PC-3 (cell line): Measurements from ENCODE around the gene ADORA2B. TPM values are rescaled to one million over a fixed set of nuclear protein-coding genes. Genes with fewer than 3 reads are reported as not detected.

Experiments used
- ATAC-seq: fragments of 200-7000 bp; cut with Tn5 transposase; 2 replicates; pipeline ENCODE4 v1.9.1; 2020; ENCODE audit warnings: mild to moderate bottlenecking, moderate library complexity
- BruUV-seq: library from RNA; stranded (reverse); fragments of 400-500 nt; replicated peaks from 2 replicates; lab custom pipeline; 2021; lab: Mats Ljungman, UMichigan
- CTCF ChIA-PET: fragments of 300-600 bp; sonication (Branson Sonifier 250); formaldehyde crosslinking; loops from one replicate; lab custom pipeline; 2022; ENCODE audit warnings: antibody characterized with exemption; lab: Charles Lee
- POLR2A ChIA-PET: fragments of 300-600 bp; sonication (Branson Sonifier 250); formaldehyde crosslinking; loops from one replicate; lab custom pipeline; 2022; ENCODE audit warnings: antibody characterized with exemption; ENCODE audit not compliant: unreplicated experiment; lab: Charles Lee
- DNase-seq: peaks from one replicate; pipeline ENCODE4 v3.0.0-alpha.2; 2015
- H2AFZ ChIP-seq: fragments of 300-600 bp; sonication (generic); 2 replicates; pipeline ENCODE4 v1.6.0; 2016; ENCODE audit warnings: antibody characterized with exemption, low read length
- H3F3A ChIP-seq: fragments of 300-600 bp; sonication (generic); one replicate; pipeline ENCODE4 v1.6.0; 2017; ENCODE audit warnings: antibody characterized with exemption, low read length, control low read depth, mild to moderate bottlenecking; ENCODE audit not compliant: unreplicated experiment
- H3K27ac ChIP-seq: fragments of 300-600 bp; sonication (generic); 2 replicates; pipeline ENCODE4 v1.5.1; 2016; ENCODE audit warnings: mild to moderate bottlenecking, low read length
- H3K27me3 ChIP-seq: fragments of 300-600 bp; sonication (generic); 2 replicates; pipeline ENCODE4 v1.6.1; 2016; ENCODE audit warnings: low read length, mixed read lengths
- H3K36me3 ChIP-seq: fragments of 300-600 bp; sonication (generic); 2 replicates; pipeline ENCODE4 v1.6.1; 2016; ENCODE audit warnings: low read depth, mixed run types, low read length, mixed read lengths
- H3K4me1 ChIP-seq: fragments of 300-600 bp; sonication (generic); 2 replicates; pipeline ENCODE4 v1.5.1; 2016; ENCODE audit warnings: low read length; ENCODE audit not compliant: insufficient read depth
- H3K4me2 ChIP-seq: fragments of 300-600 bp; sonication (generic); 2 replicates; pipeline ENCODE4 v1.6.0; 2016; ENCODE audit warnings: low read length
- H3K4me3 ChIP-seq: fragments of 300-600 bp; sonication (generic); 2 replicates; pipeline ENCODE4 v1.5.1; 2016; ENCODE audit warnings: mild to moderate bottlenecking, low read length, mixed read lengths
- H3K79me2 ChIP-seq: fragments of 300-600 bp; sonication (generic); 2 replicates; pipeline ENCODE4 v1.6.1; 2017; ENCODE audit warnings: low read length, mixed read lengths
- H3K9ac ChIP-seq: fragments of 300-600 bp; sonication (generic); 2 replicates; pipeline ENCODE4 v1.6.0; 2016; ENCODE audit warnings: mild to moderate bottlenecking, low read length
- H3K9me2 ChIP-seq: fragments of 300-600 bp; sonication (generic); replicated peaks from 2 replicates; pipeline ENCODE4 v1.6.1; 2016; ENCODE audit warnings: mixed run types, low read length, mixed read lengths
- H3K9me3 ChIP-seq: fragments of 300-600 bp; sonication (generic); 2 replicates; pipeline ENCODE4 v1.6.1; 2016; ENCODE audit warnings: low read length, mixed read lengths
- H4K20me1 ChIP-seq: fragments of 300-600 bp; sonication (generic); 2 replicates; pipeline ENCODE4 v1.6.1; 2016; ENCODE audit warnings: low read length, mixed read lengths
- CTCF ChIP-seq: fragments of 300-600 bp; sonication (generic); conservative IDR thresholded peaks from 2 replicates; pipeline ENCODE4 v1.5.1; 2017; ENCODE audit warnings: antibody characterized with exemption, low read depth, mild to moderate bottlenecking, low read length
- EZH2 ChIP-seq: fragments of 300-600 bp; sonication (generic); IDR thresholded peaks from one replicate; pipeline ENCODE4 v1.6.1; 2017; ENCODE audit warnings: antibody characterized with exemption, mild to moderate bottlenecking, low read length; ENCODE audit not compliant: unreplicated experiment
- EZH2phosphoT487 ChIP-seq: fragments of 300-600 bp; sonication (generic); IDR thresholded peaks from 2 replicates; pipeline ENCODE4 v1.6.1; 2018; ENCODE audit warnings: mild to moderate bottlenecking, antibody characterized with exemption, low read length, borderline replicate concordance
- intact Hi-C: fragments of 100-400 bp; cut with micrococcal nuclease; formaldehyde crosslinking; loops from 2 replicates; pipeline ENCODE4 v1.9.0; 2023
- total RNA-seq: library from RNA; depleted of rRNA; stranded (reverse); fragments of >200 nt; gene quantifications from 2 replicates; pipeline ENCODE4 v1.2.3, GENCODE V29; 2014

ADORA2B gene
- total RNA-seq, 1 experiment from 2014 or later = 118 TPM

GRCh38 chr17:15970500-15970899 lies 25.6 kb downstream of the ADORA2B start:
- no TSS peak for BruUV-seq
- peaks cover 39% of the 10 kb centered on the region for H3K36me3 ChIP-seq
- H3K4me2 ChIP-seq = no peak overlapping the region
- no peak overlapping the region for H3K9ac ChIP-seq
- H3K9me2 ChIP-seq = no peaks in the 10 kb centered on the region
- no peak for ATAC-seq
- H3K27ac ChIP-seq = no peak overlapping the region
- H2AFZ ChIP-seq = no peak overlapping the region
- intact Hi-C loops = no loop called here
- H4K20me1 ChIP-seq = no peaks in the 10 kb centered on the region
- ChIA-PET POLR2A (no interaction called here), CTCF (no interaction called here)
- DNase-seq = no peak
- peaks cover 98% of the 10 kb centered on the region for H3K79me2 ChIP-seq
- TF ChIP-seq EZH2phosphoT487 = no peak
- peaks cover 44% of the 10 kb centered on the region for H3K4me1 ChIP-seq
- H3K27me3 ChIP-seq = no peaks in the 10 kb centered on the region
- H3F3A ChIP-seq = peaks cover 5% of the 10 kb centered on the region
- no peaks in the 10 kb centered on the region for H3K9me3 ChIP-seq
- H3K4me3 ChIP-seq = no peak overlapping the region

GRCh38 chr17:15971098-15971678 lies 26.3 kb downstream of the ADORA2B start:
- Histone ChIP-seq H3K27me3 (no peaks in the 10 kb centered on the region), H3F3A (no peaks in the 10 kb centered on the region), H3K9me2 (no peaks in the 10 kb centered on the region), H3K27ac (no peak overlapping the region), H3K36me3 (peaks cover 39% of the 10 kb centered on the region), H3K4me3 (no peak overlapping the region), H3K4me2 (no peak overlapping the region), H2AFZ (no peak overlapping the region), H3K79me2 (peaks cover 92% of the 10 kb centered on the region), H3K4me1 (peaks cover 37% of the 10 kb centered on the region), H4K20me1 (no peaks in the 10 kb centered on the region), H3K9me3 (no peaks in the 10 kb centered on the region), H3K9ac (no peak overlapping the region)
- TF ChIP-seq CTCF (no peak), EZH2 (no peak), EZH2phosphoT487 (no peak)
- ATAC-seq = no peak
- DNase-seq = peak; percentile 4
- BruUV-seq = no TSS peak
- intact Hi-C loops = no loop called here
- ChIA-PET CTCF (no interaction called here), POLR2A (no interaction called here)

- H2AFZ ChIP-seq = no peak overlapping the region
- H3K9me3 ChIP-seq = no peaks in the 10 kb centered on the region
- H3K4me2 ChIP-seq = no peak overlapping the region
- intact Hi-C loops = no loop called here
- no peaks in the 10 kb centered on the region for H4K20me1 ChIP-seq
- no peak overlapping the region for H3K9ac ChIP-seq
- POLR2A ChIA-PET = no interaction called here
- H3K4me3 ChIP-seq = no peak overlapping the region
- no peaks in the 10 kb centered on the region for H3F3A ChIP-seq
- no TSS peak for BruUV-seq
- no peaks in the 10 kb centered on the region for H3K27me3 ChIP-seq
- H3K79me2 ChIP-seq = peaks cover 92% of the 10 kb centered on the region
- TF ChIP-seq CTCF = no peak
- TF ChIP-seq EZH2phosphoT487 = no peak
- TF ChIP-seq EZH2 = no peak
- H3K36me3 ChIP-seq = peaks cover 45% of the 10 kb centered on the region
- CTCF ChIA-PET = no interaction called here
- no peak for ATAC-seq
- H3K4me1 ChIP-seq = peaks cover 30% of the 10 kb centered on the region
- no peaks in the 10 kb centered on the region for H3K9me2 ChIP-seq
- peak; percentile 46 for DNase-seq
- no peak overlapping the region for H3K27ac ChIP-seq
Observed at GRCh38 chr17:15971882-15972281, 27.0 kb downstream of the ADORA2B start.
